ENCODE measurements around the gene SLC4A9. TPM values are rescaled to one million over a fixed set of nuclear protein-coding genes. Genes with fewer than 3 reads are reported as not detected.

Gene SLC4A9
- total RNA-seq, 1 donor: not detected

DNA sequence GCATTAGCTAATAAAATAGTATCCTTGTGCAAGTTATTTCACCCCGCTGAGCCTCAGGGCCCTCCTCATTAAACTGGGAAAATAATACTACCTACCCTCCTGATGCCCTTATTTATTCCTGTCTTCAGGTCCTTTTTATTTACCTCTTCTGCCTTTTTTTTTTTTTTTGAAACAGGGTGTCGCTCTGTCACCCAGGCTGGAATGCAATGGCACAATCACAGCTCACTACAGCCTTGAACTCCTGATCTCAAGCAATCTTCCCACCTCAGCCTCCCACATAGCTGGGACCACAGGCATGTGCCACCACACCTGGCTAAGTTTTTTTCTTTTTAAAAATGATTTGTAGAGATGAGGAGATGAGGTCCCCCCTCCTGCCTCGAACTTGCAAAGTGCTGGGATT lies 34.5 kb upstream of the SLC4A9 start:
- TF ChIP-seq, protein P1, sequence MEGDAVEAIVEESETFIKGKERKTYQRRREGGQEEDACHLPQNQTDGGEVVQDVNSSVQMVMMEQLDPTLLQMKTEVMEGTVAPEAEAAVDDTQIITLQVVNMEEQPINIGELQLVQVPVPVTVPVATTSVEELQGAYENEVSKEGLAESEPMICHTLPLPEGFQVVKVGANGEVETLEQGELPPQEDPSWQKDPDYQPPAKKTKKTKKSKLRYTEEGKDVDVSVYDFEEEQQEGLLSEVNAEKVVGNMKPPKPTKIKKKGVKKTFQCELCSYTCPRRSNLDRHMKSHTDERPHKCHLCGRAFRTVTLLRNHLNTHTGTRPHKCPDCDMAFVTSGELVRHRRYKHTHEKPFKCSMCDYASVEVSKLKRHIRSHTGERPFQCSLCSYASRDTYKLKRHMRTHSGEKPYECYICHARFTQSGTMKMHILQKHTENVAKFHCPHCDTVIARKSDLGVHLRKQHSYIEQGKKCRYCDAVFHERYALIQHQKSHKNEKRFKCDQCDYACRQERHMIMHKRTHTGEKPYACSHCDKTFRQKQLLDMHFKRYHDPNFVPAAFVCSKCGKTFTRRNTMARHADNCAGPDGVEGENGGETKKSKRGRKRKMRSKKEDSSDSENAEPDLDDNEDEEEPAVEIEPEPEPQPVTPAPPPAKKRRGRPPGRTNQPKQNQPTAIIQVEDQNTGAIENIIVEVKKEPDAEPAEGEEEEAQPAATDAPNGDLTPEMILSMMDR (IDR thresholded peaks at IDR 0.05; ENCODE audit: insufficient read depth, low read length): no peak
- DNase-seq (ENCODE audit: low read depth): no peak
- no peak overlapping the region for H3K4me3 ChIP-seq (ENCODE audit: low read depth, low read length)

DNA sequence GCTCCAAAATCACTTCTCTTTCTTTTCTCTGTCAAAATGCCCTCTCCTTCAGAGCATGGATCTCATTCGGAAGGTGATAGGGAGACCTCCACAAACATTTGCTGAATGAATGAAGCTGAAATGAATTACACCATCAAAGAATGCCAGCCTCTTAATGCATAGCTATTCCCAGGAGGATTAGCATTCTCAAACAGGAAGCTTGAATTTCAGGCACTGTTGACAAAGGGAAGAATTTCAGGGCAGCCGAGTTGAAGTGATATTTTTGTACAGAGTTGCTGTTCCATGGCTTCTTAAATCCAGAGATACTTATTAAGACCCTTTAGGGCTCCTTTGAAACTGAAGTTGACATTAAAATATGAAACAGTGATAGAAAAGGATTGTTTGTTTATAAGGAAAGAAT lies 32.4 kb upstream of the SLC4A9 start:
- TF ChIP-seq, protein P1 (IDR thresholded peaks at IDR 0.05; ENCODE audit: insufficient read depth, low read length): no peak
- peak; percentile 56 for DNase-seq (ENCODE audit: low read depth)

DNA sequence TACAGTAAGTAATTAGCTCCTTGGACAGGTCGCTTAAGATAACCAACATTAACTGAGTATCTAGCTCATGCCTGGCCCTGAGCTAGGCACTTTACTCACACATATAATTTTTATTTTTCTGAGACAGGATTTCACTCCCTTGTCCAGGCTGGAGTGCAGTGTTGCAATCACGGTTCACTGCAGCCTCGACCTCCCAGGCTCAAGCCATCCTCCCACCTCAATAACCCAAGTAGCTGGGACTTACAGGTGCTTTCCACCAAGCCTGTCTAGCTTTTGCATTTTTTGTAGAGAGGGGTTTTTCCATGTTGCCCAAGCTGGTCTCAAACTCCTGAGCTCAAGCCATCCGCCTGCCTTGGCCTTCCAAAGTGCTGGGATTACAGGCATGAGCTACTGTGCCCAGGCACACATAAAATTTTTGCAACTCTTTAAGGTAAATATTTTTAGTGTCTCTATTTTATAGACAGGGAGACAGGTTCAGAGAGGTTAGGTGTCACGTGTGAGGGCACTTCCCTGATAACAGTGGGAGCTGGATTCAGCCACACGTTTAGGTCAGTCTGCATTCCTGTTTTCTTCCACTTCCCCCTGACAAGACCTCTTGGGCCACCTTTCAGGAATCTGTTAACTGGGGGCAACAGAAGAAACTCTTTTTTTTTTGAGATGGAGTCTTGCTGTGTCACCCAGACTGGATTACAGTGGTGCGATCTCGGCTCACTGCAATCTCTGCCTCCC lies 31.8 kb upstream of the SLC4A9 start:
- no peak for DNase-seq (ENCODE audit: low read depth)
- TF ChIP-seq, protein P1 (IDR thresholded peaks at IDR 0.05; ENCODE audit: insufficient read depth, low read length): no peak
- no peak overlapping the region for H3K4me3 ChIP-seq (ENCODE audit: low read depth, low read length)

More for the DNA sequence above, 32.4 kb upstream of the SLC4A9 start:
- no peak overlapping the region for H3K4me3 ChIP-seq (ENCODE audit: low read depth, low read length)

DNA sequence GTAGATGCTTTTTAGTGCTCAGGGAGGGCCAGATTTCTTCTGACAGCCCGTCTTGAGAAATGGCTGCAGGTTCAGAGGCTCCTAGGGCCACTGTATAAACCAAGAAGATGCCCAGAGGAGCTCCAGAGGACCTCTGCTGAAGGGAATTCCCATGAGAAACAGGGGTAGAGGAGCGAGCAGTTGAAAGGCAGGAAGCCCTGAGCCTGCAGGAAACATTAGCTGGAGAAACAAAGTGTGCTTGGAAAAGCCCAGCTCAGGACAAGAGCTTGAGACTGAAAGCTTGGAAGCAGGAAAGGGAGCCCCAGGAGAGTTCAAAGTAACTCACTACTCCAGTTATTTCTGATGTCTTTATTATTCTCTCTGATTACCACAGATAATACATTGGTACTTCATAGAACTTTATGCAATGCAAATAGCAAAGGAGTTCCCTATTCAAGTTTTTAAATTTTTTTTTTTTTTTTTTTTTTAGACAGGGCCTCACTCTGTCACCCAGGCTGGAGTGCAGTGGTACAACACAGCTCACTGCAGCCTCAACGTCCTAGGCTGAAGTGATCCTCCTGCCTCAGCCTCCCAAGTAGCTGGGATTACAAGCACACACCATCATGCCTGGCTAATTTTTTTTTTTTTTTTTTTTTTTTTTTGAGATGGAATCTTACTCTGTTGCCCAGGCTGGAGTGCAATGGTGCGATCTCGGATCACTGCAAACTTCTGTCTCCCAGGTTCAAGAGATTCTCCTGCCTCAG lies 30.1 kb upstream of the SLC4A9 start:
- no peak for DNase-seq (ENCODE audit: low read depth)
- no peak overlapping the region for H3K4me3 ChIP-seq (ENCODE audit: low read depth, low read length)
- TF ChIP-seq, protein P1 (IDR thresholded peaks at IDR 0.05; ENCODE audit: insufficient read depth, low read length): no peak

DNA sequence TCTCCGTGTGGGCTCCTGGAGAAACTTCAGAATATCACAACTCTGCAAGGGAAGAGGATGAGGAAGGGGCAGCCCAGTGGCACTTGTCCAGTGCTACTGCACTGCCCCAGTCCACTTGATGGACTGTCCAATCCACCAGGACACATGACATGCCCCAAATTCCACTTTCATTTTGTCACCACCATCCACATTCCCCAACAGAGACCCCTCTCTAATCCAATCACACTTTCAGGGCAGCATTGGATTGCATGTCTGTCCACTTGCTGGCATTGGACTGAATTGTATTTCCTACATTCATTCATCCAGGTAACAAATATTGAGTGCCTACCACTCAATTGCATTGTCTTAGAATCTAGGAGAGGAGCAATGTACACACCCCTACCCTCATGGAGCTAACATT lies 28.4 kb upstream of the SLC4A9 start:
- H3K4me3 ChIP-seq (ENCODE audit: low read depth, low read length): no peak overlapping the region
- DNase-seq (ENCODE audit: low read depth): no peak
- TF ChIP-seq, protein P1 (IDR thresholded peaks at IDR 0.05; ENCODE audit: insufficient read depth, low read length): no peak

DNA sequence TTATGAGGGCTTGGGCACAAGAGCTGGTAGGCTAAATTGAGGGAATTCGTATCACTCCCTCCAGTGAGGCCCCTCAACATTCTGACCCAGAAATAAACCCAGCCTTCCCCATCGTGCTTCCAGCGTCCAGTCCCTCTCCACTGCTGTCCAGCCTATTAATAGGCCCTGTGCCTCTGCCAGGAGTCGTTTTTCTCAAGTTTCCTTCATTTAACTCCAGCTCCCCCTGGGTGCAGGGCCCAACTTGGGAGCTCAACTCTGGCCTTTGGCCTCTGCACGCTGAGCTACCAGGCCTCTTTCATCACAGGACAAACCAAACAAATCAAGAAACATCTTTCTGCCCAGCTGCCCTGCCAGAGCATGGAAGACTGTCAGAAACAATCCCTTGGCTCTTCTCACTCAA lies 23.6 kb upstream of the SLC4A9 start:
- TF ChIP-seq, protein P1 (IDR thresholded peaks at IDR 0.05; ENCODE audit: insufficient read depth, low read length): no peak
- DNase-seq (ENCODE audit: low read depth): no peak
- H3K4me3 ChIP-seq (ENCODE audit: low read depth, low read length): no peak overlapping the region

All from fibroblast of the aortic adventitia (primary cell).